HepG2 (cell line): Measurements from ENCODE around the gene TMEM178A. TPM values are rescaled to one million over a fixed set of nuclear protein-coding genes. Genes with fewer than 3 reads are reported as not detected.

Experiments used
- ATAC-seq: fragments of 200-7000 bp; cut with Tn5 transposase; 3 replicates; pipeline ENCODE4 v1.9.1; 2020; ENCODE audit warnings: mild to moderate bottlenecking, moderate library complexity
- BruUV-seq: library from RNA; stranded (reverse); fragments of 400-500 nt; replicated peaks from 2 replicates; lab custom pipeline; 2021; lab: Mats Ljungman, UMichigan
- CTCF ChIA-PET: fragments of 300-600 bp; formaldehyde crosslinking; extraction: SDS; loops from one replicate; lab custom pipeline; 2021; ENCODE audit warnings: low total read pairs, inconsistent platforms, low intra/inter-chr PET ratio; lab: Yijun Ruan, JAX
- POLR2A ChIA-PET: fragments of 350-600 bp; sonication (Branson Sonifier 250); formaldehyde crosslinking; loops from one replicate; lab custom pipeline; 2020; ENCODE audit warnings: antibody characterized with exemption, inconsistent platforms; lab: Yijun Ruan, JAX
- DNase-seq: peaks from one replicate; pipeline ENCODE4 v3.0.0-alpha.2; 2015; ENCODE audit warnings: low spot score
- FAIRE-seq: peaks from 3 replicates; lab custom pipeline; 2011; peaks lifted over from hg19 to GRCh38; lab: Jason Lieb, UNC
- H2AFZ ChIP-seq: one replicate; pipeline ENCODE4 v1.6.1; 2011; ENCODE audit warnings: low read length, inconsistent platforms
- H3K27ac ChIP-seq: fragments of 300-600 bp; 3 replicates; pipeline ENCODE4 v1.8.0; 2011; ENCODE audit warnings: mixed run types, mild to moderate bottlenecking, mixed read lengths, low read length, inconsistent platforms; ENCODE audit not compliant: insufficient read depth; ENCODE audit errors: extremely low read length
- H3K27me3 ChIP-seq, 2 experiments: fragments of 200-600 bp in 1 of 2; 2 replicates in 1 of 2; 3 replicates in 1 of 2; pipeline versions ENCODE4 v1.6.0 to v1.8.0; 2011; ENCODE audit warnings: low read length in 2 of 2, mild to moderate bottlenecking in 2 of 2, moderate library complexity in 2 of 2, inconsistent platforms in 1 of 2; ENCODE audit not compliant: insufficient read depth in 2 of 2, control insufficient read depth in 1 of 2
- H3K36me3 ChIP-seq, 2 experiments: fragments of 200-600 bp in 1 of 2; replicated peaks in 1 of 2; 2 replicates in 1 of 2; 3 replicates in 1 of 2; pipeline versions ENCODE4 v1.5.1 to v1.8.0; 2011; ENCODE audit warnings: low read length in 2 of 2, inconsistent platforms in 1 of 2; ENCODE audit not compliant: insufficient read depth in 2 of 2, control insufficient read depth in 1 of 2
- H3K4me1 ChIP-seq: 2 replicates; pipeline ENCODE4 v1.5.1; 2012; ENCODE audit warnings: low read length, inconsistent platforms; ENCODE audit not compliant: insufficient read depth
- H3K4me2 ChIP-seq: 2 replicates; pipeline ENCODE4 v1.6.0; 2011; ENCODE audit warnings: low read depth, low read length, inconsistent platforms
- H3K4me3 ChIP-seq, 3 experiments: fragments of 200-600 bp in 1 of 3; sonication (generic), shearing (Covaris generic) in 1 of 3; replicated peaks in 1 of 3; 2 replicates each; pipeline ENCODE4 v1.5.1; 2011 to 2016; ENCODE audit warnings: low read length in 3 of 3, inconsistent platforms in 2 of 3, low read depth in 2 of 3, mild to moderate bottlenecking in 2 of 3, control low read depth in 1 of 3, mixed read lengths in 1 of 3; ENCODE audit not compliant: insufficient read depth in 1 of 3
- H3K79me2 ChIP-seq: one replicate; pipeline ENCODE4 v1.6.1; 2011; ENCODE audit warnings: low read length, inconsistent platforms; ENCODE audit not compliant: insufficient read depth
- H3K9ac ChIP-seq: 2 replicates; pipeline ENCODE4 v1.6.0; 2011; ENCODE audit warnings: mild to moderate bottlenecking, low read depth, low read length, inconsistent platforms; ENCODE audit not compliant: insufficient read depth
- H3K9me3 ChIP-seq: 2 replicates; pipeline ENCODE4 v1.5.1; 2012; ENCODE audit warnings: mild to moderate bottlenecking, low read length
- H4K20me1 ChIP-seq: 2 replicates; pipeline ENCODE4 v1.6.0; 2011; ENCODE audit warnings: inconsistent platforms, mild to moderate bottlenecking, low read length, moderate library complexity; ENCODE audit not compliant: insufficient read depth
- FOXM1 ChIP-seq: sonication (generic); formaldehyde crosslinking; IDR thresholded peaks from 2 replicates; pipeline ENCODE4 v1.5.0; 2020; ENCODE audit warnings: missing genetic modification reagents
- GPN1 ChIP-seq: sonication (generic); formaldehyde crosslinking; IDR thresholded peaks from 2 replicates; pipeline ENCODE4 v1.5.1; 2020; ENCODE audit warnings: missing genetic modification reagents, borderline replicate concordance
- JARID2 ChIP-seq: sonication (generic); formaldehyde crosslinking; IDR thresholded peaks from 2 replicates; pipeline ENCODE4 v1.8.1; 2023; ENCODE audit warnings: missing genetic modification reagents, inconsistent platforms; ENCODE audit not compliant: insufficient replicate concordance
- KLF9 ChIP-seq: IDR thresholded peaks from 2 replicates; pipeline ENCODE4 v1.6.1; 2016; ENCODE audit warnings: low read depth
- MXD4 ChIP-seq: IDR thresholded peaks from 2 replicates; pipeline ENCODE4 v1.6.1; 2016; ENCODE audit warnings: mild to moderate bottlenecking, missing biosample characterization, missing genetic modification reagents
- NFYB ChIP-seq: sonication (generic); formaldehyde crosslinking; IDR thresholded peaks from 2 replicates; pipeline ENCODE4 v1.4.0; 2020; ENCODE audit warnings: missing genetic modification reagents
- PREB ChIP-seq: sonication (generic); formaldehyde crosslinking; IDR thresholded peaks from 2 replicates; pipeline ENCODE4 v1.4.0; 2020; ENCODE audit warnings: missing genetic modification reagents
- RBFOX2 ChIP-seq: fragments of 200-400 bp; formaldehyde crosslinking; IDR thresholded peaks from 2 replicates; pipeline ENCODE4 v1.6.1; 2017; ENCODE audit warnings: low read depth, mild to moderate bottlenecking, low read length
- SNAPC2 ChIP-seq: sonication (generic); formaldehyde crosslinking; IDR thresholded peaks from 2 replicates; pipeline ENCODE4 v1.8.1; 2022; ENCODE audit warnings: mild to moderate bottlenecking, missing genetic modification reagents
- SP5 ChIP-seq: IDR thresholded peaks from 2 replicates; pipeline ENCODE4 v1.6.1; 2016; ENCODE audit warnings: low read depth, borderline replicate concordance
- TP53 ChIP-seq: sonication (generic); formaldehyde crosslinking; conservative IDR thresholded peaks from 2 replicates; pipeline ENCODE4 v1.4.0; 2020; ENCODE audit warnings: missing genetic modification reagents
- ZNF12 ChIP-seq: sonication (generic); formaldehyde crosslinking; IDR thresholded peaks from 2 replicates; pipeline ENCODE4 v1.5.0; 2020; ENCODE audit warnings: missing genetic modification reagents
- ZNF496 ChIP-seq: sonication (generic); formaldehyde crosslinking; IDR thresholded peaks from 2 replicates; pipeline ENCODE4 v1.8.1; 2023; ENCODE audit warnings: mild to moderate bottlenecking, moderate library complexity, missing genetic modification reagents; ENCODE audit not compliant: insufficient replicate concordance
- ZNF672 ChIP-seq: sonication (generic); formaldehyde crosslinking; IDR thresholded peaks from 2 replicates; pipeline ENCODE4 v1.8.1; 2022; ENCODE audit warnings: missing genetic modification reagents
- WGBS: methylation state at CpG from one replicate; pipeline ENCODE4 v1.1.6; 2017; ENCODE audit warnings: low lambda C conversion rate; 5-methylcytosine and 5-hydroxymethylcytosine counted together
- in situ Hi-C: cut with HindIII; loops from 2 replicates; pipeline ENCODE4 v1.10.0; 2017; ENCODE audit warnings: low pct_unique_long_range_greater_than_20kb; ENCODE audit not compliant: extremely low pct_ligation_motif_present
- intact Hi-C: fragments of 100-400 bp; cut with micrococcal nuclease; formaldehyde crosslinking; loops from one replicate; pipeline ENCODE4 v1.10.0; 2022; ENCODE audit not compliant: unreplicated experiment
- polyA plus RNA-seq, 8 experiments: library from polyadenylated mRNA; depleted of rRNA in 3 of 8; stranded (reverse) in 7 of 8; unstranded in 1 of 8; fragments of >200 nt; fragmentation: Illumina TruSeq in 4 of 8; extraction: Trizol in 4 of 8; gene quantifications; 2 replicates each; pipeline versions ENCODE4 v1.2.1 to v1.2.3, GENCODE V29; 2011 to 2016; ENCODE audit warnings: low read depth in 4 of 8, missing spikeins in 1 of 8, mixed read lengths in 1 of 8; ENCODE audit not compliant: insufficient read depth in 1 of 8
- total RNA-seq, 5 experiments: library from RNA; depleted of rRNA; stranded (reverse); fragments of >200 nt; fragmentation: Illumina TruSeq; extraction: Trizol; gene quantifications; 2 replicates each; pipeline ENCODE4 v1.2.3, GENCODE V29; 2016; ENCODE audit warnings: low read depth in 1 of 5
- TF ChIP-seq, protein P1 (sequence below): sonication (generic); formaldehyde crosslinking; IDR thresholded peaks from 2 replicates; pipeline ENCODE4 v1.5.0; 2020; ENCODE audit warnings: missing genetic modification reagents
- TF ChIP-seq, protein P2 (sequence below): sonication (generic); formaldehyde crosslinking; IDR thresholded peaks from 2 replicates; pipeline ENCODE4 v1.5.1; 2020; ENCODE audit warnings: mild to moderate bottlenecking, missing genetic modification reagents, borderline replicate concordance

Gene TMEM178A
- total and polyA plus RNA-seq, 2 of the 13 experiments (the other 11 are each of a cell fraction or from before 2014, with no cell fraction given) = 0.38 to 3.3 TPM

DNA sequence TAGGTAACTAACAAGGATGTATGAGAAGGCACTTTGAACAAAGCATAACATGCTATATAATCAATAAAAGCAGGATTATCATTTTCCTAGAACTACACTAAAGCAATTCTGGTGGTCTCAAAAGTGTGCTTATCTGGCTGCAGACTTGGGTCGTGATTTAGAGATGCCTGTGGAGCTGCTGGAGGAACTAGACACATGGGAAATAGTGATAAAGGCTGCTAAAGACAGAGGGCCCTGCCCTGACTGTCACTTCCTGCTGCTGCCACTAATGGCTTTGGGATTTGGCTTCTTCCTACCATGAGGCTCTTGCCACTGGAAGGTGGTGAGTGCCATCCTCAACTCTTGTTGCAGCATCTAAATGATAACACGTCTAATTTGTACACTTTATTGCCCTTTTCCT lies 22.5 kb downstream of the TMEM178A start:
- H3K4me1 ChIP-seq = peaks cover 9% of the 10 kb centered on the region
- H3K4me3 ChIP-seq = no peak overlapping the region
- peak; percentile 56; the same call in 2 of the 3 replicates for ATAC-seq
- ChIA-PET POLR2A (no interaction called here), CTCF (no interaction called here)
- no peaks in the 10 kb centered on the region for H3K79me2 ChIP-seq
- whole genome bisulfite sequencing = 3% methylated on average over 2 of the region's 2 CpGs
- no peak overlapping the region for H3K27ac ChIP-seq
- TF ChIP-seq SNAPC2 (CRISPR knock-in tag) (no peak), GPN1 (CRISPR knock-in tag) (no peak), ZNF12 (no peak), JARID2 (CRISPR knock-in tag) (no peak), PREB (CRISPR knock-in tag) (no peak), NFYB (CRISPR knock-in tag) (no peak), KLF9 (CRISPR knock-in tag) (no peak), ZNF496 (CRISPR knock-in tag) (no peak), MXD4 (CRISPR knock-in tag) (no peak), RBFOX2 (no peak), ZNF672 (CRISPR knock-in tag) (no peak), SP5 (no peak), FOXM1 (no peak), TP53 (CRISPR knock-in tag) (no peak)
- TF ChIP-seq, protein P1, sequence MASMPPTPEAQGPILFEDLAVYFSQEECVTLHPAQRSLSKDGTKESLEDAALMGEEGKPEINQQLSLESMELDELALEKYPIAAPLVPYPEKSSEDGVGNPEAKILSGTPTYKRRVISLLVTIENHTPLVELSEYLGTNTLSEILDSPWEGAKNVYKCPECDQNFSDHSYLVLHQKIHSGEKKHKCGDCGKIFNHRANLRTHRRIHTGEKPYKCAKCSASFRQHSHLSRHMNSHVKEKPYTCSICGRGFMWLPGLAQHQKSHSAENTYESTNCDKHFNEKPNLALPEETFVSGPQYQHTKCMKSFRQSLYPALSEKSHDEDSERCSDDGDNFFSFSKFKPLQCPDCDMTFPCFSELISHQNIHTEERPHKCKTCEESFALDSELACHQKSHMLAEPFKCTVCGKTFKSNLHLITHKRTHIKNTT (CRISPR knock-in tag) = no peak
- TF ChIP-seq, protein P2, sequence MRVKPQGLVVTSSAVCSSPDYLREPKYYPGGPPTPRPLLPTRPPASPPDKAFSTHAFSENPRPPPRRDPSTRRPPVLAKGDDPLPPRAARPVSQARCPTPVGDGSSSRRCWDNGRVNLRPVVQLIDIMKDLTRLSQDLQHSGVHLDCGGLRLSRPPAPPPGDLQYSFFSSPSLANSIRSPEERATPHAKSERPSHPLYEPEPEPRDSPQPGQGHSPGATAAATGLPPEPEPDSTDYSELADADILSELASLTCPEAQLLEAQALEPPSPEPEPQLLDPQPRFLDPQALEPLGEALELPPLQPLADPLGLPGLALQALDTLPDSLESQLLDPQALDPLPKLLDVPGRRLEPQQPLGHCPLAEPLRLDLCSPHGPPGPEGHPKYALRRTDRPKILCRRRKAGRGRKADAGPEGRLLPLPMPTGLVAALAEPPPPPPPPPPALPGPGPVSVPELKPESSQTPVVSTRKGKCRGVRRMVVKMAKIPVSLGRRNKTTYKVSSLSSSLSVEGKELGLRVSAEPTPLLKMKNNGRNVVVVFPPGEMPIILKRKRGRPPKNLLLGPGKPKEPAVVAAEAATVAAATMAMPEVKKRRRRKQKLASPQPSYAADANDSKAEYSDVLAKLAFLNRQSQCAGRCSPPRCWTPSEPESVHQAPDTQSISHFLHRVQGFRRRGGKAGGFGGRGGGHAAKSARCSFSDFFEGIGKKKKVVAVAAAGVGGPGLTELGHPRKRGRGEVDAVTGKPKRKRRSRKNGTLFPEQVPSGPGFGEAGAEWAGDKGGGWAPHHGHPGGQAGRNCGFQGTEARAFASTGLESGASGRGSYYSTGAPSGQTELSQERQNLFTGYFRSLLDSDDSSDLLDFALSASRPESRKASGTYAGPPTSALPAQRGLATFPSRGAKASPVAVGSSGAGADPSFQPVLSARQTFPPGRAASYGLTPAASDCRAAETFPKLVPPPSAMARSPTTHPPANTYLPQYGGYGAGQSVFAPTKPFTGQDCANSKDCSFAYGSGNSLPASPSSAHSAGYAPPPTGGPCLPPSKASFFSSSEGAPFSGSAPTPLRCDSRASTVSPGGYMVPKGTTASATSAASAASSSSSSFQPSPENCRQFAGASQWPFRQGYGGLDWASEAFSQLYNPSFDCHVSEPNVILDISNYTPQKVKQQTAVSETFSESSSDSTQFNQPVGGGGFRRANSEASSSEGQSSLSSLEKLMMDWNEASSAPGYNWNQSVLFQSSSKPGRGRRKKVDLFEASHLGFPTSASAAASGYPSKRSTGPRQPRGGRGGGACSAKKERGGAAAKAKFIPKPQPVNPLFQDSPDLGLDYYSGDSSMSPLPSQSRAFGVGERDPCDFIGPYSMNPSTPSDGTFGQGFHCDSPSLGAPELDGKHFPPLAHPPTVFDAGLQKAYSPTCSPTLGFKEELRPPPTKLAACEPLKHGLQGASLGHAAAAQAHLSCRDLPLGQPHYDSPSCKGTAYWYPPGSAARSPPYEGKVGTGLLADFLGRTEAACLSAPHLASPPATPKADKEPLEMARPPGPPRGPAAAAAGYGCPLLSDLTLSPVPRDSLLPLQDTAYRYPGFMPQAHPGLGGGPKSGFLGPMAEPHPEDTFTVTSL (CRISPR knock-in tag) = no peak
- in situ Hi-C loops (no loop called here), intact Hi-C loops (no loop called here)
- 0 out of 2 replicates have a peak, but pooled peaks cover 5% of the 10 kb centered on the region for H3K9me3 ChIP-seq
- no peaks in the 10 kb centered on the region for H4K20me1 ChIP-seq
- no peak for FAIRE-seq
- H3K9ac ChIP-seq = no peak overlapping the region
- BruUV-seq = no TSS peak
- H3K4me2 ChIP-seq = no peak overlapping the region
- H2AFZ ChIP-seq = no peak overlapping the region
- no peaks in the 10 kb centered on the region for H3K36me3 ChIP-seq
- H3K27me3 ChIP-seq = peaks cover 1 to 31% of the 10 kb centered on the region in 2 experiments; a peak in 4 of 5 replicates
- no peak for DNase-seq
